NCI-H446 (cell line): ENCODE data around the gene PCGF3.

ENCODE experiments used
- DNase-seq, 2 experiments: peaks; one replicate each; lab custom pipeline; 2025; lab: John Stamatoyannopoulos, UW

Gene PCGF3, protein sequence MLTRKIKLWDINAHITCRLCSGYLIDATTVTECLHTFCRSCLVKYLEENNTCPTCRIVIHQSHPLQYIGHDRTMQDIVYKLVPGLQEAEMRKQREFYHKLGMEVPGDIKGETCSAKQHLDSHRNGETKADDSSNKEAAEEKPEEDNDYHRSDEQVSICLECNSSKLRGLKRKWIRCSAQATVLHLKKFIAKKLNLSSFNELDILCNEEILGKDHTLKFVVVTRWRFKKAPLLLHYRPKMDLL

DNA sequence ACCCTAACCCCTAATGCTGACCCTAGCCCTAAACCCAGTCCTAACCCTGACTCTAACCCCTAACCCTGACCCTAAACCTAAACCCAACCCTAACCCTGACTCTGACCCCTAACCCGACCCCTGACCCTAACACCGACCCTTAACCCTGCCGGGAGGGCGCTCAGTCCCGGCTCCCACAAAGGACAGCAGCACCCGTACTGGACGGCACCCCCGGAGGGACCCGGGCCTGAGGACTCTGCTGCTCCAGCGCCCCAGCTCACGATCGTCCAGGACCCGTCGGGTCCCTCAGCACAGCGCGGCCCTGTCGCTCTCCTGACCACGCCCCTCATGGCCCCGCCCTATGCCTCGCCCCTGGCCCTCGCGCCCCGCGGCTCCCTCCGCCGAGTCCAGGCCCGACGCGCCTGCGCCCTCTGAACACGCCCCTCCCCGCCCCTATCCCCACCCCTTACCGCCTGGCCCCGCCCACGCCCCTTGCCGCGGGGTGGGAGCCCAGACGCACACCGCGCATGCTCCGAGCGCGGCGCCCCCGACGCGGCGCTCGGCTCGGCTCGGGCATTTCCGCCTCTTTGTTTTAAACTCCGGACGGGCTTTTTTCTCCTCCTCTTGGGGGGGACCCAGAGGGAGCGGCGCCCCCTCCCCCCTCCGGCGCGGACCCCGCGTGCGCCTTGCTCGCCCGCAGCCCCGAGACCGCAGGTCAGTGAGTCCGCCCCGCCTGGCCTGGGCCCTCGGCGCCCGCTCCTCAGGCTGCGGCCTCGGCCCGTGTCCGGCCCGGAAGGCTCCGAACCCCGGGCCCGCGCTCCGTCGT, at the start of gene PCGF3:
Gene PCGF3 (plus strand): TSS at position 555 of the 805 bp plus-strand sequence. CDS start 27,849 bp downstream, outside the sequence.
- peak; percentile 74 to 93 for DNase-seq

DNA sequence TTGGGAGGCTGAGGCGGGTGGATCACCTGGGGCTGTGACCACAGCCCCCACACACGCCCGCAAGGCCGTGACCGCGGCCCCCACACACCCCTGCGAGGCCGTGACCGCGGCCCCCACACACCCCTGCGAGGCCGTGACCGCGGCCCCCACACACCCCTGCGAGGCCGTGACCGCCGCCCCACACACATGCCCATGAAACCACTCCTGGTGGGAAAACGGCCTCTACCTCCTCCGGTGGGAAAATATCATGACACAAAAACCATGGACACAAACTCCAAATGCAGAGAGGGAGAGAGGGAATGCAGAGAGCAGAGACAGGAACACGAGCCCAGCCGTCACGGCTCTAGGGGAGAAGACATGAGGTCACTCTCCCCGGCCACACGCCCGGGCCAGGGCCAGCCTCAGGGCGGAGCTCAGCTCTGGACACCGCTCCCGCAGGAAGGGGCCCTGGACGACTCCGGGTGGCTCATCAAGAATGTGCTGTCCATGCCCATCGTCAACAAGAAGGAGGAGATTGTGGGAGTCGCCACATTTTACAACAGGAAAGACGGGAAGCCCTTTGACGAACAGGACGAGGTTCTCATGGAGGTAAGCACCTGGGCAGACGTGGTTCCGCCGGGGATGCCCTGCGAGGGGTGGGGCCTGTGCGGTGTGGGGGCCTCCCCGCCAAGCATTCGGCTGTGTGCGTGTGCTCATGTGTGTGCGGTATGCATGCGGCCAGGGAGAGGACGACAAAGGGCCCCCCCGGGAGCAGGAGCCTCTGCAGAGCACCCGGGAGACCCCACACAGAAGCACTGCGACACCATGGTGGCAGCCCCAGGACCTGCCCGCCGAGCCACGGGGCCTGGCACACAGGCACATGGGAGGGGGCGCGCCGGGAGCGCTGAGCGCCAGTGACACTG, 48.9 kb upstream of the PCGF3 start:
- DNase-seq = no peak

DNA sequence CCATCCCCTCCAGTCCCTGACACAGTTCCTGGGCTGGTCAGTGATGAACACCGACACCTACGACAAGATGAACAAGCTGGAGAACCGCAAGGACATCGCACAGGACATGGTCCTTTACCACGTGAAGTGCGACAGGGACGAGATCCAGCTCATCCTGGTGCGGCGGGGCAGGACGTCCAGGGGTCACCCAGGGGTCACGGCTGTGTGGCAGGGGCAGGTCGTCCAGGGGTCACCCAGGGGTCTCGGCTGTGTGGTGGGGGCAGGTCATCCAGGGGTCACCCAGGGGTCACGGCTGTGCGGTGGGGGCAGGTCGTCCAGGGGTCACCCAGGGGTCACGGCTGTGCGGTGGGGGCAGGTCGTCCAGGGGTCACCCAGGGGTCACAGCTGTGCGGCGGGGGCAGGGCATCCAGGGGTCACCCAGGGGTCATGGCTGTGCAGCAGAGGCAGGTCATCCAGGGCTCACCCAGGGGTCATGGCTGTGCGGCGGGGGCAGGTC, 48.2 kb upstream of the PCGF3 start:
- DNase-seq = no peak

DNA sequence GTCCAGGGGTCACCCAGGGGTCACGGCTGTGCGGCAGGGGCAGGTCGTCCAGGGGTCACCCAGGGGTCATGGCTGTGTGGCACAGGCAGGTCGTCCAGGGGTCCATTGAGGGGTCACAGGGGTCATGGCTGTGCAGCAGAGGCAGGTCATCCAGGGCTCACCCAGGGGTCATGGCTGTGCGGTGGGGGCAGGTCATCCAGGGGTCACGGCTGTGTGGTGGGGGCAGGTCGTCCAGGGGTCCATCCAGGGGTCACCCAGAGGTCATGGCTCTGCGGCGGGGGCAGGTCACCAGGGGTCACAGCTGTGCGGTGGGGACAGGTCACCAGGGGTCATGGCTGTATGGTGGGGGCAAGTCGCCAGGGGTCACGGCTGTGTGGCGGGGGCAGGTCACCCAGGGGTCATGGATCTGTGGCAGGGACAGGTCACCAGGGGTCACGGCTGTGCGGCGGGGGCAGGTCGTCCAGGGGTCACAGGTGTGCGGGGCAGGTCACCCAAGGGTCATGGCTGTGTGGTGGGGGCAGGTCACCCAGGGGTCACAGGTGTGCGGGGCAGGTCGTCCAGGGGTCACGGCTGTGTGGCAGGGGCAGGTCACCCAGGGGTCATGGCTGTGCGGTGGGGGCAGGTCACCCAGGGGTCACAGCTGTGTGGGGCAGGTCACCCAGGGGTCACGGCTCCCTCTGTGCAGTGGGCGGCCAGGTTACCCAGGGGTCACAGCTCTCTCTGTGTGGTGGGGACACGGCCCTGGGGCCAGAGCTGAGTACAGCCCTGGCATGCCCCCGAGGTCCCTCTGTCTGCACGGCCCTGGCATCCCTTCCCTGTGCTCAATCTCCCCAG, 47.6 kb upstream of the PCGF3 start:
- DNase-seq = no peak

DNA sequence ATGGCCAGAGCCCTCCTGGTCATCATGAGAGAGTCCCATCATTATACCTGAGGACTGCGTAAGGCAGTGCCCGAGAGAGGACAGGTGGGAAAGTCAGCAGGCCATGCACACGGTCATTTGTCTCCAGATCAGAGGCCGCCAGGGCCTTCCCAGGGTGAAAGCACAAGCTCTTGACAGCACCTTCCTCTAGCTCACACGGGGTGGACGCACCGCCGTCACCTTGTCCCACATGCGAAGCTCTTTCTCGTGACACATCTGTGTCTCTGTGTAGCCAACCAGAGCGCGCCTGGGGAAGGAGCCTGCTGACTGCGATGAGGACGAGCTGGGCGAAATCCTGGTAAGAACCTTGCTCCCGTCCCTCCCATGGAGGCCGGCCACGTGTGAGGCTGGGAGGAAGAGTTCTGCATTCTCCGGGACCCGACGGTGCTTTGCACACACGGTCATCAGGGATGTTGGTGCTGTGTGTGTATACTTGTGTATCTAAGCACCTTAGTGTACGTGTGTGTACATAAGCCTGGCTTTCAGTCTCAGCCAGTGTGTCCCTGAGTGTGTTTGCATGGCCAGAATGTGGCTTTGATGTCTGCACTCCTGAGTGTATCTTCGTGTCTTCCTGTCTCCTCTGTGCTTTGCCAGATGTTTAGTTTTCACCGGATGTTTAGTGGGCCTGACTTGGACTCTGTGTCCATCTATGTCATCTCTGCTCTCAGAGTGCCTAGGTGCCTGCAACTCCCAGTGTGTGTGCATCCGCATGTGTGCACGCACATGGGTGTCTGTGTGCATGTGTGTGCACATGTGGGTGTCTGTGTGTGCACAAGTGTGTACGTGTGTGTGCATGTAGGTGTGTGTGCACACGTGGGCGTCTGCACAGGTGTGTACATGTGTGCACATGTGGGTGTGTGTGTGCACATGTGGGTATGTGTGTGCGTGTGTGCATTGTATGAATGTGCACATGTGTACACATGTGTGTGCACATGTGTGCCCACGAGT, 46.7 kb upstream of the PCGF3 start:
- no peak for DNase-seq

DNA sequence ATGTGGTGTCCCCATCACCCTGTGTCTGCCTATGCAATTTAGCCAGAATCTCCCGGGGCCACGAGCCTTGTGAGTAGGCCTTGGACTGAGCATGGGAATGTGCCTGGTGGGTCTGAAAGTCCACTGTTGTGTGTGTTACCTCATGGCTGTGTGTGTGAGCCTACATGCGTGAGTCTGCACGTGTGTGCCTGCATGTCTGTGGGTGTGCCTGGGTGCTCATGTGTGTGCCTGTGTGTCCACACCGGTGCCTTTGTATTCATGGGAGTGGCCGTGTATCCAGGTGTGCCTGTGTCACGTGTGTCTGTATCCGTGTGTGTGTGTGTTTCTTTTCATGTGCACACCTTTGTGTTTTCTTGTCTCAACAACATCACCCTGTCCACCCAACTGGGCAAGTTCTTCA, 45.8 kb upstream of the PCGF3 start:
- no peak for DNase-seq

DNA sequence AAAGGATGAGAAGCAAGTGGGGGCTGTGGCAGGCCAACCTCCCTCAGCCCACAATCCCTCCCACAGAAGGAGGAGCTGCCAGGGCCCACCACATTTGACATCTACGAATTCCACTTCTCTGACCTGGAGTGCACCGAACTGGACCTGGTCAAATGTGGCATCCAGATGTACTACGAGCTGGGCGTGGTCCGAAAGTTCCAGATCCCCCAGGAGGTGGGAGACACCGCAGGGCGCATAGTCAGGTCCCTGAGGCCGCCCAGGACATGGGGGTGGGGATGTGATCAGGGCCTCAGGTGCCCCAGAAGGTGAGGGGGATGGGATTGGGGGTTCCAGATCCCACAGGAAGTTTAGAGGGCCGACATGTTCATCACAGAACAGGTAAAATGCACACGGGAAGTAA, 45.2 kb upstream of the PCGF3 start:
- DNase-seq = no peak

DNA sequence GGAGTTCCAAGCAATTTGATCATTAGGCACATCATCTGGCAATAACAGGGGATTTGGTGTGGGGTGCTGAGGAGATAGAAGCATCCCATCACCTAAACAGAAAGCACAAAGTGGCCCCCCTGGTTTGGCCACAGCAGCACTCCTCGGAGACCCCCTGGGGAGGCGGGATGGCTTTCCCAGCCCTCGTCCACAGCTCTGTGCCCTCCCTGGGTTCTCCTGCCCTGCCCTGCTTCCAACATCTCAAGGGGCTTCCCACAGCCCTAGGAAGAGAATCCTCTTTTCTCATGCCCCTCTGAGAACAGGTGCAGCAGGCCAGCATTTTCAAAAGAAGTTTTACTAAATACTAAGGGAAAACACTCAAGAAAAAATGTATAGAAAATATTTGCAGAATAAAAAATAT, 44.4 kb upstream of the PCGF3 start:
- no peak for DNase-seq

DNA sequence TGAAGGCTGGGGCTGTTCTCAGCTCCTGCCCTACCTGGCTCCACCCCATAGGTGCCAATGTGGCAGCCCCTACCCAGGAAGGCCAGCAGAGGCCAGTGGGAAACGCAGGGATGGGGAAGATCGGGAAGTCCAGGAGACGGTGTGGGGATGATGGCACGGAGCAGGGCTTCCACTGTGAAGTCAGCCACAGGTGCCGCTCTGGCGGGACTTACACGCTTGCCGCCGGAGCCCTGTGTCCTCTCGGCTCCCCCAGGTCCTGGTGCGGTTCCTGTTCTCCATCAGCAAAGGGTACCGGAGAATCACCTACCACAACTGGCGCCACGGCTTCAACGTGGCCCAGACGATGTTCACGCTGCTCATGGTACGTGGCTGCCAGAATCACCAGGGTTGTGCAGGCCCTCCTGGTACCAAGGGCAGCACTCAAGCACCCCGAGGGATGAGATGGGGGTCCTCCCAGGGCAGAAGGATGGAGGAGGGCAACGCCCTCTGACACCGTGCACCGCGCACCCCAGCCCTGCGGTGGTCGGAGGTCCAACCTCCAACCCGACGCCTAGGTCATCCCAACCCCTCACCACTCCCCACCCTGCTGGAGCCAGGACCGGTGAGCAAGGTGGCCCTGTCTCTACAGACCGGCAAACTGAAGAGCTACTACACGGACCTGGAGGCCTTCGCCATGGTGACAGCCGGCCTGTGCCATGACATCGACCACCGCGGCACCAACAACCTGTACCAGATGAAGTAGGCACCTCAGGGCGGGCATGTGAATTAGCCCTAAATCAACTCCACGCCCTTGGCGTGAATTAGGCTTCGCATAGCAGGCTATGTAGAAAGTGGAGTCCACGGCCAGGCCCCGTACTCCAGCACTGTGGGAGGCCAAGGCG, 43.5 kb upstream of the PCGF3 start:
- DNase-seq = no peak

DNA sequence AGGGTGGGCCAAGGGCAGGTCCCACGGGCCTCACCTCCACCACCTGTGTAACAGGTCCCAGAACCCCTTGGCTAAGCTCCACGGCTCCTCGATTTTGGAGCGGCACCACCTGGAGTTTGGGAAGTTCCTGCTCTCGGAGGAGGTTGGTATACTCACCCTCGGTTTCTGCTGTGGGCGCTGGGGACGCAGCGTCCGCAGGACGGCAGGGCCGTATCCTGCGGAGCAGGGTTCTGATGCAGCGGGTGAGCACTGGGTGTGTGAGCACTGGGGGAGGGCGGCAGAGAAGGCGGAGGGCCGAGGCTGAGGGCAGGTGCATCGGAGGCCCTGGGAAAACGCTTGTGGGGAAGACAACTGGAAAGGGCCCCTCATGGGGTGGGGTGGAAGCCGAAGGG, 42.6 kb upstream of the PCGF3 start:
- no peak for DNase-seq

DNA sequence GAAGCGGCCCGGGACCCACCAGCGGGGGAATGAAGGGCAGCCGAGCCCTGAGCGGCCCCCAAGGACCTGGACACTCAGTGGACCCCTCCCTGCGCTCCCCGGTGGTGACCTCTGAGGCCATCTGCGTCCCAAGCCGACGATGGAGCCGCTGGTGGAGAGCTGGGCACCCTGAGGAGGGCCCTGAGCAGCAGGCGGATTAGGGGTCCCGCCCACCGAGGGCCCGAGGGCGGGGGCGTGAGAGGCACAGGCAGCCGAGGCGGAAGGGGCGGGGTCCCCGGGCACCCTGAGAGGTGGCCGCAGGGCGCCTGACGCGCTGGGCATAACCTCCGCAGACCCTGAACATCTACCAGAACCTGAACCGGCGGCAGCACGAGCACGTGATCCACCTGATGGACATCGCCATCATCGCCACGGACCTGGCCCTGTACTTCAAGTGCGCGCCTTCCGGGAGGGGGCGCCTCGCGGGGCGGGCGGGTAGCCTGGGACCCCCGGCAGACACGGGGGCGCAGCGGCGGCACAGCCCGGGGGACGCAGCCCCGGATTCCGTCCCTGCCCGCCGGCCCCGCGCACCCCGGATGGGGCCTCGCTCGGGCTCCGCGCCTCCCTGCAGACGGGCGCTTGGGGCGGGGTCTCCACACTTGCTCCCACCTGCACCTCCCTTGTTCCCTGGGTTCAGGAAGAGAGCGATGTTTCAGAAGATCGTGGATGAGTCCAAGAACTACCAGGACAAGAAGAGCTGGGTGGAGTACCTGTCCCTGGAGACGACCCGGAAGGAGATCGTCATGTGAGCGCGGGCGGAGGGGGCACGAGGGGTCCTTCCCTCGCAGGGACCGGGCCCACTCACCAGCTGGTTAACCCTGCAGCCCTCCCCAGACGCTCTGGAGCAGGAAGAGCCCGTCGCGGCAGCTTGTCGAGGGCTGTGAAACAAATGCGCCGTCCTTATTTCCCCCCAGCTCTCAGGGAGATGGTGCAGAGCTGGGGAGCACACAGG, 41.9 kb upstream of the PCGF3 start:
- DNase-seq = peak in 1 of 2 experiments; percentile 22

DNA sequence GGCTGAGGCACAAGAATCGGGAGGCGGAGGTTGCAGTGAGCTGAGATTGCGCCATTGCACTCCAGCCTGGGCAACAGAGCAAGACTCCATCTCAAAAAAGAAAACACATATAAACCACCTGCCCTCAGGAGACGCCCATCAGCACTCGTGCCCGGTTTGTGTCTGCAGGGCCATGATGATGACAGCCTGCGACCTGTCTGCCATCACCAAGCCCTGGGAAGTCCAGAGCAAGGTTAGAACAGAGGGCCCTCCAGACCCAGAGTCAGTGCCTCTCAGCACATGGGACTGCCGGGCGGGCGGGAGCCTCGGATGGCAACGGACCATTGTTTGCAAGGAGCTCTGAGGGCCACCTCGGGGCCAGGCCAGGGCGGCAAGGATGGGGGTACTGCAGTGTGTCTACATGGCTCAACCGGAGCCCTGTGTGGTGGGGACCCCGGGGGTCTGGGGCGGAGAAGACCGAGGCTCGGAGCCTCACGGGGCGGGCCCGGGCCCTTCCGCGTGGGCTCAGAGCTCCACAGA, 40.9 kb upstream of the PCGF3 start:
- no peak for DNase-seq

DNA sequence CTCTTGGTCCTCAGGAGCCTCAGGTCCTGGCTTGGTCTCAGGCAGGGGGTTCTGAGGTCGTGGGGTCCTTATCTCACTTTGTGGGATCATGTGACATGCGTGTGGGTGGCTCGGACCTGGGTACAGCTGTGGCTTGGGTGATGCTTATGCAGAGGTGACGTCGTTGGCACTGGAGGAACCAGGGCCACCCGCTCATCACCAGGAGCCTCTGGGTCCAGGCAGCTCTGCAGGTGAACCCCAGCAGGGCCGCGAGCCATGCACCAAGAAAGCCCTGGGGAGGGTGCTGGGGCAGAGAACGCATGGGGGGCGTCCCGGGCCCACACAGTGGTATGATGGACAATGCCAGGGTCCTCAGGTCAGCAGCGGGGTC, 40.3 kb upstream of the PCGF3 start:
- DNase-seq = no peak

DNA sequence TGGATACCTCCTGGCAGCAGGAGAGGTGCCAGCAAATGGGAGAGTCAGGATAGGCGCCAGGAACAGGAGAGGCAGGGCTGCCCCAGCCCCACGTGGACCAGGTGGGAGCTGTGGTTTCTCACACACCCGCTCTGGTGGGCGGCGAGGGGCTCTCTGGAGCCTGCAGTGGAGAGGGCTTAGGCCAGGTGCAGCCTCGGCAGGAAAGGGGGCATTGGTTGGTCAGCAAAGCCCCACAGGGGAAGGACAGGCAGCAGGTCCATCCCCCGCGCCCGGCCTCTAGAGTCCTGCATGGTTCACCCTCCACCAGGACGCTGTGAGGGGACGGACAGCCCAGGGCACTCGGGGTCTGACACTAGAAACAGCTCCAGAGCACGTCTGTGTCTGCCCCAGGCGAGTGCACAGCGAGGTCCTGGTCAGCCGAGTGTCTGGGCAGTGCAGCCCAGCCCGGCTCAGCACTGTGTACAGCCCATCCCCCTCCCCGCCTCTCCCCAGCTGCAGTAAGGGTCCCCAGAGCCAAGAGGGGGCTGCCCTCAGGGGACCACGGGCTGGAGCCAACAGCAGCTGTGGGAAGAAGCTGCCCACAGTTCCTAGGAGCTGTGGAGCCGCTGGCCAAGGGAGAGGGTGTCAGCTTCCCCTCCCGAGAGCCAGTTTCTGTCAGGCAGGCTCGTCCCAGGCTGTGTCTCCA, 39.7 kb upstream of the PCGF3 start:
- DNase-seq = no peak

DNA sequence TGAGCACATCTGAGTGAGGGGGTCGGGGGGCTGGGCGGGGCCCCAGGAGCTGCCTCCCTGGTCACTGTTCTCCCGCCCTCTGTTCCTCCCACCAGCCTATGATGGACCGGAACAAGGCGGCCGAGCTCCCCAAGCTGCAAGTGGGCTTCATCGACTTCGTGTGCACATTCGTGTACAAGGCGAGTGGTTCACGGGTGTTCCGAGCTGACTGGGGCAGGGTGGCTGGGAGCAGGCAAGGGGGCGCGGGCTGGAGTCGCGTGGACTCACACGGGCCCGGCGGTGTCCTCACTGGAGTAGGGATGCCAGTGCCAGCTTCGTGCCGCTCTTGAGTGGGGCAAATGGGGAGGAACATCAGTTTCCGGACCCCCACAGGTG, 39.2 kb upstream of the PCGF3 start:
- DNase-seq = no peak

DNA sequence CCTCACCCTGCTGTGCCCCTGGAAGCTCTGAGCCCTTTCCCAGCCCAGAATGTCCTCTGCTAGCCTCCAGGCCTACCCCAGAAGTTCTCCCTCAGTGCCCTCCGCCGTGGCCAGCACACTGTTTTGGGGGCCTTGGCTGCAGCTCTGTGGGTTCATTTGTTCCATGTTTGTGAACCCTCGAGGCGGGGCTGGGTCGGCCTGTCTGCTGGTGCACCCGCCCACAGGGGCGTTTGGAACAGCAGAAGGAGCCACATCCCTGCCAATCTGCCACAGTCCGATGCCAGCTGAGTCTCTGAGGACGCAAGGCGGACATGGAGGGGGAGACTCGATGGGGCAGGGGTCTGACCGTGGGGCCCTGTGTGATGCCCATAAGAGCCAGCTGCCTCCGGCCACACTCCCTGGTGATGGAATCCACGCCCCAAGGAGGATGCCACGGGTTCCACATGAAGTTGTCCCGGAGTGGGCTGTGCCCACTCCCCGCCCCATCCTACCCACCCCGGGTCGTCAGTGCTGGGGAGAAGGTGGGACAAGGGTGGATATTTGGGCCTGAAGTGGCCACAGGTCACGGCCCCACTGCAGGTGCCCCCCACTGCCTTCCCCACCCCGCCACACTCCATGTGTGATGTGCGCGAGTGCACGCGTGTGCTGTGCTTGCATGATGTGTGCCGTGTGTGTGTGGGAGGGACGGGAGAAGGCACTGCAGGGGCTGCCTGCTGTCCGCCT, 38.6 kb upstream of the PCGF3 start:
- no peak for DNase-seq

DNA sequence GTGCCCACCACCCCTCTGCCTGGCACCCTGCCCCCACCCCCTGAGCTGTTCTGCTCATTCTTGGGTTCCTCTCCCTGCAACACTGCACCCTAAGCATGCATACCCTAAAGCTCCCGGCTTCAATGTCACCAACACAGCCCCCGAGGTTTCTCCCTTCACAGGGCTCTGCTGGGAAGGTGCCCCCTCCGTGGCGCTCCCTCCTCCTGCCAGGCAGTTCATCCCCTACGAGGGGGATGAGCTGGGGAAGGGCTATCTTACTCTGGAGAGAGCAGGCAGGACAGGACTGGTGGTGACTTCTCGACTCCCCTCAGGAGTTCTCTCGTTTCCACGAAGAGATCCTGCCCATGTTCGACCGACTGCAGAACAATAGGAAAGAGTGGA, 38.1 kb upstream of the PCGF3 start:
- no peak for DNase-seq
